A549 (cell line): ENCODE measurements around the gene SMIM9.

Source experiments
- CBX8 ChIP-seq: fragments of 200-600 bp; sonication (generic); IDR thresholded peaks from 2 replicates; pipeline ENCODE4 v1.6.1; 2016
- CEBPB ChIP-seq, 2 experiments: fragments of >200 bp in 1 of 2; sonication (Bioruptor Twin) in 1 of 2; formaldehyde crosslinking in 1 of 2; IDR thresholded peaks; 2 replicates each; pipeline ENCODE4 v1.6.1; 2012 to 2016
- CHD4 ChIP-seq: fragments of 200-600 bp; sonication (generic); IDR thresholded peaks from 2 replicates; pipeline ENCODE4 v1.6.1; 2016; ENCODE audit warnings: antibody characterized with exemption, mild to moderate bottlenecking, borderline replicate concordance
- ZFP36 ChIP-seq: fragments of 450-650 bp; IDR thresholded peaks from 2 replicates; pipeline ENCODE4 v1.6.1; 2014; ENCODE audit warnings: borderline replicate concordance; ENCODE audit not compliant: partially characterized antibody
- TF ChIP-seq, protein P1 (sequence below): IDR thresholded peaks from 2 replicates; pipeline ENCODE4 v1.6.1; 2012; ENCODE audit warnings: low read depth, borderline replicate concordance

DNA sequence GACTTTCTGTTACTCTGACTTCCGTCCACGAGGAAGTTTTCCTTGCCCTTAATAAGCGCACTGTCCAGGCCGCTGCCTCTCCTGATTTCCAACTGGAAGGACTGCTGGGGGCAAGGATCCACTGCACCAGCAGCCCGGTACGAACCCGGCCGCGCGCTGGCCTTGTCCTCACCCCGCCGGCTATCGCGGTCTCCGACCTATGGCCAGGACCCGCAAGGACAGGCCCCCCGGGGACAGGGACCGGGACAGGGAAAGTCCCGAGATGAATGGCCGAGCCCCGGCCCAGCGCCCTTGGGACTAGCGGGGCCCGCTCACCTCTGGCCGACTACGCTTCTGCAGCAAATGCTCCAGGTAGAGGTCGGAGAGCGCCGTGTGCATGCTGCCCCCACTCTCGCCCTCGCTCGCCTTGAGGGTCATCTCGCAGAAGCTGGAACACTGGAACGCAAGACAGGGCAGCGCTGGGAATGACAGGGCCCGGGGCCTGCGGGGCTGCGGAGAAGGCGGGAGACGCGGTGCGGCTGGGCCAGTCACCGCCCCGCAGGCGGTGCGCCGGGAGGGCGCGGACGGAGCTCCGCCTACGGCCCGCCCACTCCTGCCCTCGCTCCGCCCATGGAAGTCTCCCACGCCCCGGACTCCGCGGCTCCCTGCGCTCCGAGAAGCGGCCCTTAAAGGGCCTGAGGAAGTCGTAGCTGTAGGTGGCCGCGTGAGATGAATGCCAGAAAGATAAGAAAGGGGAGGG, 29.3 kb downstream of the SMIM9 start, which contains the start of gene MPP1:
- TF ChIP-seq, protein P1, sequence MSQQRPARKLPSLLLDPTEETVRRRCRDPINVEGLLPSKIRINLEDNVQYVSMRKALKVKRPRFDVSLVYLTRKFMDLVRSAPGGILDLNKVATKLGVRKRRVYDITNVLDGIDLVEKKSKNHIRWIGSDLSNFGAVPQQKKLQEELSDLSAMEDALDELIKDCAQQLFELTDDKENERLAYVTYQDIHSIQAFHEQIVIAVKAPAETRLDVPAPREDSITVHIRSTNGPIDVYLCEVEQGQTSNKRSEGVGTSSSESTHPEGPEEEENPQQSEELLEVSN: peak; percentile 75; the same call in 1 of the 2 replicates
- TF ChIP-seq CBX8: no peak
- no peak for TF ChIP-seq ZFP36
- no peak for TF ChIP-seq CHD4
- no peak for TF ChIP-seq CEBPB (IDR thresholded peaks at IDR 0.05)
